HG03095 (cell line): Measurements from ENCODE around the gene PPP6R2.

Experiments used
- ATAC-seq: cut with Tn5 transposase; IDR thresholded peaks from one replicate; pipeline ENCODE4 v1.9.1; 2021; ENCODE audit warnings: moderate library complexity; ENCODE audit not compliant: unreplicated experiment

PPP6R2 gene

DNA sequence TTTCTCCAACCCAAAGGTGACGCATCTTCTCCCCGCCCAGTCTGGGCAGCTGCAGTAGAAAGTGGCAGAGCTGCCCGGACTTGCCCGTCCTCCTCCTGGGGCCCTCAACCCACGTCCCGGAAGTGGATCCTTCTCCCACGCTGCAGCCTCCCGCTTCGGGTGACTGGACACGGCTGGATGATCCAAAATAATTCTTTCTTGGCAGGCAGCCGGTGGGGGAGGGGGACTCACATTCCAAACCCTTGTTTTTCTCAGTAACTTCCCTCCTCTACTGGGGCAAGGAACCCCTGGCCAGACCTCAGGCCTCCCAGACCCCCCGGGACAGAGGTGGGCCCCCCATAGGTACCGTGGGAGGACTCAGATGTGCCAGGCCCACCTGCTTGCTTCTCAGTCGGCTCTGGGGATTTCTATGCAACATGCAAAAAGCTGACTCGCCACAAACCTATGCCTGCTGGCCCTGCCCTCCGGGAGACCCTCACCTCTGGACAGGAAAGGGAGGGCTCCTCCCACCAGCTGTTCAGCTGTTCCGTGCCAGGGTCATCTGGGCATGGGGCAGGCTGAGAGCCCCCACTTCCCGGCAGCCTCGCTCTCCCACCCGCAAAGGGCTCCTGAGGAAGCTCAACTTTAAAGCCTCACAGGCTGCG lies 37.1 kb upstream of the PPP6R2 start:
- no peak for ATAC-seq

DNA sequence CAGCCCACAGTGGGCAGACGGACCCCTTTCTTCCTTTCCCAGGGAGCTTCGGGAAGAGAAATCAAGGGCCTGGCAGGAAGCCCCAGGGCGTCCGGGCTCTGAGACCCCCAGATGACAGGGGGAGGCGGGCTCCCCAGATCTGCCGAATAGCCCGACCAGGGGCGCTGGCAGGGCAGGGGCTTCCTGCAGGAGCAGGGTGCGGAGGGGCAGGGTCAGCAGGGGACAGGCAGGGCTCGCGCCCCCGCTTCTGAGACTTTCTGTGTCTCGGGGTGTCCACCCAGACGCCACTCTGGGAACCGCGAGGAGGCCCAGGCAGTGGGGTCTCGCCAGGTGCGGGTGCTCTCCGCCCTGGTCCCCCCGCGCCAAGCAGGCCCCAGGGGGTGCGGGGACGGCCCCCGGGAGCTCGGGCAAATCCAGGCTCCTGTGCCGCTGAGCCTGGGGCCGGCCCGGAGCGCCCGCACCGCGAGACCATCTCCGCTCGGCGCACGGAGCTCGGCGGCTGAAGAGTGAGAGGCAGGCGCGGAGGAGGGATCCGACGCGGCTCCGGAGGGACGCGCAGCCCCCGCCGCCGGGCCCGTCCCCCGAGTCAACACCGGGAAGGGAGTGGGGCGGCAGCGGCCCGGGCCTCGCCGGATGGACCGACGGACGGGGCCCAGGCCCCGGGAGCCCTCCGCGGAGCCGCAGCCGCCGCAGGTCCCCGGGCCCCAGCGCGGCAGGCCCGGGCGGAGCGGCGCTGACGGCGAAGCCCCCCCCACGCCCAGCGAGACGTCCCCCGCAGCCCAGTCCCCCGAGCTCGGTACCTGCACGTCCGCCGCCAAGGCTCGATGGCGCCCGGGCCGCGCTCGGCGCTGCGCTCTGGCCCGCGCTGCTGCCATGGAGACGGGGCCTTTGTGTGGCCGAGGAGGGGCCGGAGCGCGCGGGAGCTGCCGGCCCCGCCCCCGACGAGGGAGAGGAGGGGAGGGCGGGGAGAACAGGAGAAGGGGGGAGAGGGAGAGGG lies 36.1 kb upstream of the PPP6R2 start, which contains the start of gene PLXNB2:
Gene PLXNB2, minus strand, starts transcription at position 894 of the 997 bp plus-strand sequence. CDS start 17,062 bp downstream, outside the sequence.
- no peak for ATAC-seq

DNA sequence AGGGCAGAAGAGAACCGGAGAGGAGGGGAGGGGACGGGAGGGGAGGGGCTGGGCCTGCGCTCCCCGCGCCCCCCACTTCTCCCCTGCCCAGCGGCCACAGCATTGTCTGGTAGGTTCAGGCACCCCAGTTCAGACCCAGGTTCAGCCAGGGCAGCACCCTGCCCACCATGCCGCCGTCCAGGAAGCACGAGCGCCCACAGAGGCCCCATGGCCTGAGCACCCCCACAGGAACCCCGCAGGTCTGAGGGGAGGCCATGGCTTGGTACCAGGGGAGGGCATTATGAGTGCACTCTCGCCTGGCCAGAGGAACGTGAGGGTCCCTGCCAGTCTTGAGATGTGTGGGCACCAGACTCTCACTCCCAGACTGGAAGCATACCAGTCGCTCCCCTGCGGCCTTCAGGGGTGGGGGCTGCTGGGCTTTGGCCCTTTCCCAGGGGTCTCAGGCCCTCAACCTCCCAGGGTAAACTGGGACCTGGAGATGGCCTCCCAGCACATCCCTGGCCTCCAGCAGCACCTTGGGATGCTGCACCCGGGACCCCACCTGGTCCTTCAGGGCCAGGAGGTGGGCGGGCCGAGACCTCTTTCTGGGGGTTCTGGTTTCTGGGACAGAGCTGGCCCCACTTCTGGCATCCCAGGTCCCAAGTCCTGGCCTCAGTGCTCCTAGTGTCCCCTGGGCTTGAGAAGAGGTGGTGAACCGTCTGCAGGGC lies 35.1 kb upstream of the PPP6R2 start:
- no peak for ATAC-seq

DNA sequence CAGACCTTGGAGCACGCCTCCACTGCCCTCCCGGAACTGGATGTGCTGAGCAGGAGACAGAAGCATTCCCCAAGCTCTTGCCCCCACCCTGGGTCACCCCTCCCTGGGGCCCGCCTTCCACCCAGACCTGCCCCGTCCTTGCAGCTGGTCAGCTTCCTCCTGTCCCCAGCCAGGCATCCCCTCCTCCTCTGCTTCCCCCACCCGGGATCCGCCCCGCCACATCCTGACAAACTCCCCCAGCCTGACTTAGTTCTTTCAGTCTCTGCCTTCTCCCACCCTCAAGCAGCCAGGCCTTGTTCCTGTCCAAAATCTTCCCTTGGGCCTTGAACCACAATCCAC lies 34.6 kb upstream of the PPP6R2 start:
- ATAC-seq = no peak

- ATAC-seq = no peak
These were observed 34.0 kb upstream of the PPP6R2 start for GRCh38 chr22:50308986-50309600.

- ATAC-seq = no peak
These were observed 33.5 kb upstream of the PPP6R2 start for GRCh38 chr22:50309601-50309991.

GRCh38 chr22:50310031-50310722 lies 33.0 kb upstream of the PPP6R2 start:
- no peak for ATAC-seq

DNA sequence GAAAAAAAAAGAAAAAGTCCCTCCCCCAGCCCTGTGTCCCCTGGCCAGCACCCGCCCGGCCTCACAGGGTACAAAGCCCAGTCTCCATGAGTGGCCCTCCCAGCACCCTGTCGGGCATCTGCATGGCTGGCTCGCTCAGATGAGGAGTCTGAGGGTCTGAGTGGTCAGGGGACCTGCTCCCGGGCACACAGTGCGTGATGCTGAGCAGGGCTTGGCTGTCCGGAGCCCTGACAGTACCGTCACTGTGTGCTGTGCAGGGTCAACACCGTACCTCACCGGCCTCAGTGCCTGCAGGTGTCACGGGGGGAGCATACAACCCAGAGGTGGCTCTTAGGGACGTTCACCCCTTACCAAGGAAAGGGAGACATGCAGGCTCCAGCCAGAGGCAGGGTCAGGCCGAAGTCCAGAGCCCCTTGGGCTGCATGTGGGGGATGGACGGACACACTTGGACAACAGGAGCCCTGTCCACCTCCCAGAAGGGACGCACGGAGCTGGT lies 32.1 kb upstream of the PPP6R2 start:
- no peak for ATAC-seq

DNA sequence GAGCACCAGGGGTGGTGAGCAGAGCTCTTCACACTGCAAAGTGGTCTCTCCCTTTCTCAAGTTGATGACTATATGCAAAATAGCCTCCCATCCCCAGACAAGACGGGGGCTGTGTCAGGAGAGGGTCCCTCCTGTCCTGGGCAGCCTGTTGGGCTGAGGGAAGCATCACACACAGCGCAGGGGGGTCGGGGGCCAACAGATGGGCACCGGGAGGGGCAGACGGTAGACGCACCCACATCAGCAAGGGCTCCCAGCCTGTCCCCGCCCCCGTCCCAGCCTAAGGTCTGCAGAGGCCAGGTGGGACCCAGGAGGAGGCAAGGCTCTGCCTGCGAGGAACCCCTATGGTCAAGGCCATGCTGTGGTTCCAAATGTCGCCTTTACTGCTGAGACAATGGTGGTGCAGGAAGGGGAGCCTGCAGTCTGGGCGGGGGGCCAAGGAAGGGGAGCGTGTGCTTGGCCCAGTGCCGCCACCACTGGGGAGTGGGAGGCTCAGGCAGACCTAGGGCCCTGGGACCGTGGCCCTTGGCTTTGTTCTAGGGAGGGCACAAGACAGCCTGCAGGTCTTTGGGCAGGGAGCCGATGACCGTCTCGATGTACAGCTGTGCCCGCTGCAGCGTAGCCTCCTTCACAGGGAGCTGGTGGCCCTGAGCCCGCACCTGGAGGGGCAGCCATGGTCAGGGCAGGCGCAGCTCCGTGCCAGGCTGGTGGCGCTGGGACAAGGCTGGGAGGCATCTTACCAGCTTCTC lies 31.3 kb upstream of the PPP6R2 start:
- ATAC-seq = no peak

- ATAC-seq = no peak
These were observed 30.8 kb upstream of the PPP6R2 start for GRCh38 chr22:50312371-50312770.

- no peak for ATAC-seq
These were observed 30.1 kb upstream of the PPP6R2 start for GRCh38 chr22:50313021-50313420.

DNA sequence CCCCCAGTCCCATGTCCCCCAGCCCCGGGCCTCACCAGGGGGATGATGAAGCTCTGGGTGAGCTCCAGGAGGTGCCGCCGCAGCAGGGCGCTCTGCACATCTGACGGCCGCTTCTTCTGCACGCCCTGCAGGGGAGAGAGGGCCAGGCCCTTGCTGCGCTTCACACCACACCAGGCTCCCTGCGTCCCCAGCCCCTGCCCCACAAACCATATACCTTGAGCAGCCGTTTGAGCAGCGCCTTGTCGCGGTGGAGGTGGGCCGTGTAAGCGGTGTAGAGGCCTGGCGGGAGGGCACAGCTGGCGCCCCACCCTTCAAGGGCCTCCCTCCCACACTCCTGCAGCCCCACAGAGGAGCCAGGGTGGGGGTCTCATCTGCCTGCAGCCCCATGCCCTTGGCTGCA lies 29.5 kb upstream of the PPP6R2 start:
- ATAC-seq = no peak

- ATAC-seq = no peak
These were observed 29.1 kb upstream of the PPP6R2 start for GRCh38 chr22:50314081-50314454.

- ATAC-seq = peak; percentile 66
These were observed 28.5 kb upstream of the PPP6R2 start for GRCh38 chr22:50314455-50315288.

- ATAC-seq = no peak
These were observed 27.6 kb upstream of the PPP6R2 start for GRCh38 chr22:50315289-50316113.

DNA sequence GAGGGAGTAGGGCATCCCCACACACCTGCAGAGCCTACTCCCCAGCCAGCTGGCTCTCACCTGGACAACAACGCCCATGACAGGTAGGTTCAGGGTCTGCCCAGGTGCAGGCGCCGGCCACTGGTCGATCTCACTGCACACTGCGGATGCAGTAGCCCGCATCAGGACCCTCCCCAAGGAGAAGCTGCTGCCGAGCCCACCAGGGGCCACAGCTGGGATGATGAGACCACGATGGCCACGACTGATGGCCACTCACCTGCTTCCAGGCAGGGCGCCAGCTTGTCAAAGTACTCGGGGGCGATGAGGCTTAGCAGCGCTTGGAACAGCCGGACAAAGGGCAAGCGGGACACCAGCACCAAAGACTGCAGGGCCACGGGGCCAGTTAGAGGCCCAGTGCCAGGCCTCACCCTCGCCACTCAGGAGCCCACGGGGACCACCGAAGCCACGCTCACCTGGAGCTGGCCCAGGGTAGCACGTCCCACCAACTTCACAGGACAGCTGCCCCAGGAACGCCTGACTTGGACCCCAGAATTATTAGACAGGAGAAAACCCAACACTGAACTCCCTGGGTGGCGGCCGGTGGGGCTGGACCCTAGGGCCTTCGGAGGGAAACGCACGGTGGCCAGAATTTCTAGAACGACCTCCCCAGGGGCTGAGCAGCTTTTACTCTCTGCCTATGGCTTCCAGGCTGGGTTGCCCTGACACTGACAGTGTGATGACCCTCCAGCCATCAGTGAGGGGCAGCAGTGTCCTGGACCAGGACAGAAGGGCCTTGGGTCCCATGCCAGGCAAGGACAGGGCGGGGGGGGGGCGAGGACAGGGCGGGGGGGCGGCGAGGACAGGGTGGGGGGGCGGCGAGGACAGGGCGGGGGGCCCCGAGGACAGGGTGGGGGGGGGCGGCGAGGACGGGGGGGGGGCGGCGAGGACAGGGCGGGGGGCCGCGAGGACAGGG lies 26.7 kb upstream of the PPP6R2 start:
- ATAC-seq = no peak

DNA sequence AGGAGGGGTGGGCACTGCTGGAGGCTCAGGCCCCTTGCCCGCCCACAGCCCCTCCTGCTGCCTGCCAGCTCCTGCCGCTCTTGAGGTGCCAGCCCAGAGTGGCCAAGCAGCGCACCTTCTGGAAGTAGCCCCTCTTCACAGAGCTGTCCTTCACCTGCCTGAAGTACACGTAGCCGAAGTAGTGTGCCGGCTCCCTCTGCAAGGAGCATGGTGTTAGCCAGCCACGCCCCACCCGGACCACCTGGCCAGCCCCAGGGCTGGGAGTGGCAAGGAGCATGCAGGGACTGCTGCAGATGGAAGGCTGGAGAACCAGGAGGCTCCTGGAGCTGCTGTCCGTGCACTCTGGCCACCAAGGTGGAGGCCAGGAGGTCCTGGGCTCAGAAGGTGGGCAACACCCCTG lies 25.9 kb upstream of the PPP6R2 start:
- no peak for ATAC-seq
